SJSA1 (cell line): ENCODE results near the gene KSR2. TPM values are rescaled to one million over a fixed set of nuclear protein-coding genes. Genes with fewer than 3 reads are reported as not detected.

Experiments
- DNase-seq, 2 experiments: peaks; one replicate each; pipeline ENCODE4 v3.0.0-alpha.2; 2015 to 2020; ENCODE audit warnings: low spot score in 2 of 2, low read depth in 1 of 2
- H3K27ac ChIP-seq: fragments of 250-450 bp; sonication (Bioruptor Pico); 2 replicates; pipeline ENCODE4 v1.5.1; 2020; ENCODE audit warnings: mild to moderate bottlenecking, moderate library complexity
- H3K27me3 ChIP-seq: fragments of 250-450 bp; sonication (Bioruptor Pico); replicated peaks from 2 replicates; pipeline ENCODE4 v1.5.1; 2020; ENCODE audit warnings: mild to moderate bottlenecking, moderate library complexity
- H3K36me3 ChIP-seq: fragments of 250-450 bp; sonication (Bioruptor Pico); 2 replicates; pipeline ENCODE4 v1.5.1; 2020; ENCODE audit warnings: mild to moderate bottlenecking
- H3K4me1 ChIP-seq: fragments of 250-450 bp; sonication (Bioruptor Pico); replicated peaks from 2 replicates; pipeline ENCODE4 v1.6.1; 2021; ENCODE audit warnings: mild to moderate bottlenecking
- H3K4me3 ChIP-seq: fragments of 250-450 bp; sonication (Bioruptor Pico); 2 replicates; pipeline ENCODE4 v1.5.1; 2020; ENCODE audit warnings: mild to moderate bottlenecking
- H3K9me3 ChIP-seq: fragments of 250-450 bp; sonication (Bioruptor Pico); replicated peaks from 2 replicates; pipeline ENCODE4 v1.5.1; 2020; ENCODE audit warnings: mild to moderate bottlenecking
- total RNA-seq: library from RNA; depleted of rRNA; stranded (reverse); fragments of >200 nt; shearing (Covaris generic); gene quantifications from 2 replicates; pipeline ENCODE4 v1.2.3, GENCODE V29; 2014

The KSR2 gene
- total RNA-seq, 1 experiment from 2014 or later, result 0.03 TPM

DNA sequence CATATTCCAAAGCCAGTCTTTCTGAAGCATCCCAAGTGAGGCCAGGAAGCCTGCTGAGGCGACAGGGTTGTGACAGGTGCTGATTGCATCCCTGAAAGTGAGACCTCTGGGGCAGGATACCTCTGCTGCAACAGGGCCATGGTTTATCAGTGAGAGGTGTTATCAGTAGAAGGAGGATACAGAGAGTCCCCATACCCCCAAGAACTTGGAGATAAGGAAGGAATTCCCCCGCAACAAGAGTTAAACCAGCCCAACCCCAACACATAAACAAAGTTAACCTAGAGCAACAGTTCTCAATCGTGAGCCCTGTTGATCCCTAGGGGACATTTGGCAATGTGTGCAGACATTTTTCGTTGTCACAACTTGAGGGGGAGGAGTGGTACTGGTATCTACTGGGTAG lies 374.3 kb downstream of the KSR2 start:
- no peak for DNase-seq
- H3K36me3 ChIP-seq, result no peaks in the 10 kb centered on the region
- H3K4me3 ChIP-seq, result no peak overlapping the region
- H3K9me3 ChIP-seq, result no peaks in the 10 kb centered on the region
- H3K4me1 ChIP-seq, result no peaks in the 10 kb centered on the region
- H3K27ac ChIP-seq, result no peak overlapping the region
- no peaks in the 10 kb centered on the region for H3K27me3 ChIP-seq

DNA sequence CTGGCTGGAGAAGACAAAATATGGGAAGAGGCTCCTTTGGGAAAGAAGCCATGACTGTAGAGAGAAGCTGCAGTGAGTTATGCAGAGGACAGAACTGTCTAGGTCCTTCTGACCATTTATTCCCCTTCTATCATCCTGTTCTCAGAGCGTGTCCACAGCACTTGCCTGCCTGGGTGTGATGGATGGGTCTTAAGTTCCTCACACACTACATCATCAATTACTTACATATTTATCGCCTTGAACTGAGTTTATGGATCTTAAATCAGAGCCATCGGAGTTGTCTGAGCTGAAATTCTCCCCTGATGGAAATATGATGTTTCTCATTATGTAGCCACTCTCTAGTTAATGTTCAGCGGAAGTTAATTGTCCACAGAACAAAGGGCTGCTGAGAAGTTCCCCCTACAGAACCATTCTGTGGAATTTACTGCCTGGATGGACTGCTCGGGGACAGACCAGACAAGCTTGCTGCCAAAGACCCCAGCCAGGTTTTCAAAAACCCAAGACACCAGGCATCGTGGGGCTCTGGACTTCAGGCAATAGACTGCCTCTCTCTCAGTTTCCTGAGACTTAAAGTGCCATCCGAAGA lies 374.9 kb downstream of the KSR2 start:
- Histone ChIP-seq H3K9me3 (no peaks in the 10 kb centered on the region), H3K4me3 (no peak overlapping the region), H3K27me3 (no peaks in the 10 kb centered on the region), H3K4me1 (no peaks in the 10 kb centered on the region), H3K36me3 (no peaks in the 10 kb centered on the region), H3K27ac (no peak overlapping the region)
- DNase-seq, result no peak

DNA sequence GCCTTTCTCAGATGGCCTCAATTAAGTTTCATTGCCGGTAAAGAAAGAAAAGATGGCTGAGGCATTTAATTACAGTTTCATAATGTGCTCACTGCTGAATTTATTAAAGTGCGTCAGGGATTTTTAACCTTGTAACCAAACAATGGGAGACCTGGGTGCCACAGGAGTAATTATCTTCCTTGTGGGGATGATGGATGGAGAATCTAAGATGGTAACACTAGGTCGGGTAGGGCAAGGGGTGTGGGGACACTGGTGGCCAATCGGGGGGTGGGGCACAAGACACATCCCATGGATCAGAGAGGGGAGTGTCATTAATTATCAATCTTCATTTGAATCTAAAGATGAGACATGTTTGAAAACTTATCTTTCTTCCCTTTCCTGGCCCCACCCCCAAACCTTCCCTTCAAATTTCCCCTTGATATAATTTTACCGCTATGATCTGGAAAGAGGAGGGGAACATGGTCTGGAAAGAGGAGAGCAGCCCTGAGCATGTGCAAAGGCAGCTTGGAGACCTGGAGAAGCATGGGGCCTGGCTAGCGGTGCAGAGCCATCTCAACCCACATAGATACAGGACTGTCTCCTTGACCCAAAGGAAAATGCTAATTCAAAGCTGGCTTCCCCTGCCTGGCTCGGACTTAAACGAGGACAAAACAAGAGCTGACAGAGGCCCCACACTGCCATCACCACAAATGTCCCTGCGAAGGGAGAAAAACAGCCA lies 376.0 kb downstream of the KSR2 start:
- Histone ChIP-seq H3K4me1 (no peaks in the 10 kb centered on the region), H3K36me3 (no peaks in the 10 kb centered on the region), H3K27ac (no peak overlapping the region), H3K4me3 (no peak overlapping the region), H3K27me3 (no peaks in the 10 kb centered on the region), H3K9me3 (no peaks in the 10 kb centered on the region)
- no peak for DNase-seq

DNA sequence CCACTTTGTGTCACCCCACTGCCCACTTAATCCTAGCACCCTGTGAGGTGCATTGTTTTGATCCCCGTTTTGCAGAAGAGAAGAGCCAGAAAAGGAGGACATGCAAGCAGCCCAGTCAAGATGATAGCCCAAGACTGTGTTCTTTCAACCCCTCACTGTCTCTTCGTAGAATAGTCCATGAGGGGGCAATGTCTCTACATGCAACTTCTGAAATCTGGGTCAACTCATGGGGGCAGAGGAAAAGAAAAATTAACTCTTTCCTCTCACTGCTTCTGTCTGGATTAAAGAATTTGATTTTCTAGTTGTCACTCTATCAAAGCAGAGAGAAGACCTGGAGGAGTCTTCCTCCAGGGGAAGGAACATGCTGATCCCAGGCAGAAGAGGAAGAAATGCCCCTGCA lies 377.8 kb downstream of the KSR2 start:
- Histone ChIP-seq H3K4me1 (no peaks in the 10 kb centered on the region), H3K4me3 (no peak overlapping the region), H3K9me3 (no peaks in the 10 kb centered on the region), H3K27me3 (no peaks in the 10 kb centered on the region), H3K36me3 (no peaks in the 10 kb centered on the region), H3K27ac (no peak overlapping the region)
- no peak for DNase-seq

DNA sequence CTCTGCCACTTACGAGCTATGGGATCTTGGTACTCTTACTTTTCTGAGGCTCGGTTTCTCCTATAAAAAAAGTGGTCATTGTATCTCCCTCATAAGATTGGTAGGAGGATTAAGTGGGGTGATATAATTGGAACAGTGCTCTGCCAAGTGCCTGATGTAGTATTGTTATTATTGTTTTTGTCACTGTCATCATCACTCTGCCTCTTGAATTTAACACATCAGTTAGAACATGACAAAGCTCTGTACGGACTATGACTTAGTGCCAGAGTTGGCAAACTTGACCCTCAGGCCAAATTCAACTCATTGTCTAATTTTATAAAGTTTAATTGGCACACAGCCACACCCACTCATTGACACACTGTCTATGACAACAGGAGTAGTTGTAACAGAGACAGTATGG lies 378.4 kb downstream of the KSR2 start:
- Histone ChIP-seq H3K4me3 (no peak overlapping the region), H3K27ac (no peak overlapping the region), H3K9me3 (no peaks in the 10 kb centered on the region), H3K36me3 (no peaks in the 10 kb centered on the region), H3K4me1 (no peaks in the 10 kb centered on the region), H3K27me3 (no peaks in the 10 kb centered on the region)
- no peak for DNase-seq

DNA sequence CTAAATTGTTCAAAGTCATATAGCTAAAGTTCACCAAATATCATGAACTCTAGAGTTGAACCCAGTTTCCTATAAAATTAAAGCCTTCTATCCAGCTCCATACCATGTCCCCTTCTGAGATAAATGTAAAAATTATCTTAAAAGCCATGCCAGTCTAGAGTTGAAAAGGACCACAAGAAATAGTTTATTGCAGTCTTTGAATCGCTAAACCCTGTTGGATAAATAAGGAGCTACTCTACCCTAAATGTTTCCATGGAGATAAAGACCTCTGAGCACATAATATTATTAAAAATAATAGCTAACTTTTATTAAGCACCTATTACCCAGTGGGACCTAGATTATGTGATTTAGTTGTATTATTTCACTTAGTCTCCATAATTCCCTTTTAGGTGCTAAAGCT lies 379.8 kb downstream of the KSR2 start:
- H3K36me3 ChIP-seq, result no peaks in the 10 kb centered on the region

DNA sequence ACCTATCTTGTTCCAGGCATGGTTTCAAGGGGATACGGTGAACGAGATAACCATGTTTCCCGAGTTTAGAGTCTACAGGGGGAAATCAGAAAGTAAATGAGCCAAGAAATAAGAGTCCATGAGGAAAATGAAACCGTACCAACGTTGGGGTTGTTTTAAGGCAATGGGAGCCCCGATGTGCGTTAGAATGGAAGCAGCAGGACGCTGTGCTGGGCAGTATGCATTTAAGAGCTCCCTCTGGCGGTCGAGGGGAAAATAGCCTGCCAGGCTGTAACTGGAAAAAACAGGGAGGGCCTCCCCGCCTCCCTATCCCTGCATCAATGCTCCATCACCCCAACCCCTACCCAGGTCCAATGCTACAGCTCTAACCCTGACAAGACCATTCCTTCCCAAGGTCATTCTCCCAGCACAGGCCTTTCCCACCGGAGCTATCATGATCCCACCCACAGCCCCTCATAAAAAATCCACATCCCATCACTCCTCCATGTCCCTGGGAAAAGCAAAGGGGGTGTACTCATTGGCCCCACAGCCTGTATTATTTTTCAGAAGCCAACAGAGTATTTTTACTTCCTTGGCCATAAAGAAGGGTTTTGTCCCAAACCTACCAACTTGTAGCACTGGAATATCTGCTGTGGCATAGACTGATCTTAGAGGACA lies 381.0 kb downstream of the KSR2 start:
- no peak overlapping the region for H3K27ac ChIP-seq
- H3K4me1 ChIP-seq, result no peaks in the 10 kb centered on the region
- DNase-seq, result peak; percentile 39 to 51
- H3K36me3 ChIP-seq, result no peaks in the 10 kb centered on the region
- no peak overlapping the region for H3K4me3 ChIP-seq
- no peaks in the 10 kb centered on the region for H3K9me3 ChIP-seq
- no peaks in the 10 kb centered on the region for H3K27me3 ChIP-seq

More for the DNA sequence above, 379.8 kb downstream of the KSR2 start:
- H3K9me3 ChIP-seq, result no peaks in the 10 kb centered on the region
- H3K4me1 ChIP-seq, result no peaks in the 10 kb centered on the region
- no peak overlapping the region for H3K4me3 ChIP-seq
- no peak for DNase-seq
- no peak overlapping the region for H3K27ac ChIP-seq
- H3K27me3 ChIP-seq, result no peaks in the 10 kb centered on the region

DNA sequence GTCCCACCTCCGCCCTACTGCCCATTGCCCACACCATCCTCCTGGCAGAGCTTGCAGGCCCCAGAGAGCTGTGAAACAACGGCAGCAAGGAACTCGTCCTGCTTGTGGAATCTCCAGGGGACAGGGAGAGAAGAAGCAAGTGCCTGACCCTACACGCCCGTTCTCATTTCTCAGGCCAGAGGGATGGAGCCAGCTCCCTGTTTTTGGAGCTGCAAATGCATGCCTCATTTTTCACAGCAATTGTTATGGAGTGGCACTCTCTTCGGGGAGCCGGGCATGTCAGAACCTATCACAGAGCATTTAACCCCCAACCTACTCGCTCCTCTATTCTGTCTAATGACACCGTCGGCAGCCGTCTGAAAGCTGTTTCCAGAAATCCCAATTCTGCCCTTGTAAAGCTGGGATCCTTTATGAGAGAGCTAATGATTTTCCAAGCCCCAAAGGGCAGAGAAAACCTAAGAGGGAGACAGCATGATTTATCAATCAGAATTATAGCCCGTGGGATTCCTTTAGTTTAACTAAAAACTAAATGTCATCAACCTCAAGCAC lies 385.0 kb downstream of the KSR2 start:
- no peak for DNase-seq
- Histone ChIP-seq H3K27ac (no peak overlapping the region), H3K27me3 (no peaks in the 10 kb centered on the region), H3K36me3 (no peaks in the 10 kb centered on the region), H3K4me1 (no peaks in the 10 kb centered on the region), H3K4me3 (no peak overlapping the region), H3K9me3 (no peaks in the 10 kb centered on the region)

DNA sequence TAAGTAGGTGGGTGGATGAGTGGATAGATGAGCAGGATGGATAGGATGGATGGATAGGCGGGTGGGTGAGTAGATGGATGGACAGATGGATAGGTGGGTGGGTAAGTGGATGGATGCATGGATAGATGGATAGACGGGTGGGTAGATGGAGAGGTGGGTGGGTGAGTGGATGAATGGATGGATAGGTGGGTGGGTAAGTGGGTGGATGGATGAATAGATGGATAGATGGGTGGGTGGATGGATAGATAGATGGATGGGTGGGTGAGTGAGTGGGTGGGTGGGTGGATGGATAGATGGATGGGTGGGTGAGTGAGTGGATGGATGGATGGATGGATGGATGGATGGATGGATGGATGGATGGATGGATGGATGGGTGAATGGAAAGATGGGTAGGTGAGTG lies 385.7 kb downstream of the KSR2 start:
- no peak overlapping the region for H3K27ac ChIP-seq
- H3K4me3 ChIP-seq, result no peak overlapping the region
- no peak for DNase-seq
- H3K9me3 ChIP-seq, result no peaks in the 10 kb centered on the region
- H3K36me3 ChIP-seq, result no peaks in the 10 kb centered on the region
- no peaks in the 10 kb centered on the region for H3K27me3 ChIP-seq
- no peaks in the 10 kb centered on the region for H3K4me1 ChIP-seq

DNA sequence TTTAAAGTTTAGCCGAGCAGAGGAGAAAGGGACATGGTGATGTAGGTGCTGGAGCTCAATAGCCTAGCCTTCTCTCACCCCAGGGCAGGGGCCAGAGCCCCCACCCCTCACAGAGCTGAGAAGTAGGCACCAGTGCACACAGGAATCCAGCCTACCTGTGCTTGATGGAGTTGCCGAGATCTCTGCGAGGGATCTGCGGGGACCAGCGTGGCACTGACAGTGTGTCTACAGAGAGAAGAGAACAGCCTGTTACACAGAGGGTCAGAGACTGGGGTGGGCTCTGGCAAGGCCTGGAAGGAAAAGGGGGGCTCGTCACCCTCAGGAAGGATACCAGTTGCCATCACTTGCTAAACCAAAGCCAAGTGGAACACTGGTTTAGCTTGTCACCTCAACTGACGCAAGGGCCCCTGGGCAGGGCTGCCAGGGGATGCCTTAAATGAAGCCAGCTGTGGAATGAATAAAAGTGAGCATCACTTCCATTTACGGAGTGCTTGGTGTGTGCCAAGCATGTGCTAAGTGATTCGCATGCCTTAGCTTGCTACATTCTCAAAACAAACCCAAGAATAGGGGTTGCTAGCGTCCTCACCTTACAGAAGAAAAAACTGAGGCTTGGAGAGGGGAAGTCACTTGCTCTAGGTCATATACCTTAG lies 386.5 kb downstream of the KSR2 start:
- DNase-seq, result no peak
- Histone ChIP-seq H3K36me3 (no peaks in the 10 kb centered on the region), H3K9me3 (no peaks in the 10 kb centered on the region), H3K4me3 (no peak overlapping the region), H3K27me3 (no peaks in the 10 kb centered on the region), H3K27ac (no peak overlapping the region), H3K4me1 (no peaks in the 10 kb centered on the region)

DNA sequence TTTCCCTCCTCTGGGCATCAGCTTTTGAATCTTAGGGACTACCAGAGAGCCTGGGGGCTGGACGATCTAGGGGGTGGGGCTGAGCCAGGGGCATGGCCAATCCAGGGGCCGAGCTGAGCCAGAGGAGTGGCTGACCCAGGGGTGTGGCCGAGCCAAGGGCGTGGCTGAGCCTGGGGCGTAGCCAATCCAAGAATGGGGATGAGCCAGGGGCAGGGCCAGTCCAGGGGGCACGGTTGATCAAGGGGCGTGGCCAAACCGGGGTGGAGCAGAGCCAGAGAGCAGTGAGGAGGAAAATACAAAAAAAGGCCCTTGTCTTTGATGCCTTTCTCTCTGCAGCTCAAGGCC lies 388.1 kb downstream of the KSR2 start:
- no peaks in the 10 kb centered on the region for H3K36me3 ChIP-seq
- peak in 1 of 2 experiments; percentile 48 for DNase-seq
- H3K4me1 ChIP-seq, result no peaks in the 10 kb centered on the region
- no peak overlapping the region for H3K4me3 ChIP-seq
- no peak overlapping the region for H3K27ac ChIP-seq
- no peaks in the 10 kb centered on the region for H3K9me3 ChIP-seq
- H3K27me3 ChIP-seq, result no peaks in the 10 kb centered on the region

DNA sequence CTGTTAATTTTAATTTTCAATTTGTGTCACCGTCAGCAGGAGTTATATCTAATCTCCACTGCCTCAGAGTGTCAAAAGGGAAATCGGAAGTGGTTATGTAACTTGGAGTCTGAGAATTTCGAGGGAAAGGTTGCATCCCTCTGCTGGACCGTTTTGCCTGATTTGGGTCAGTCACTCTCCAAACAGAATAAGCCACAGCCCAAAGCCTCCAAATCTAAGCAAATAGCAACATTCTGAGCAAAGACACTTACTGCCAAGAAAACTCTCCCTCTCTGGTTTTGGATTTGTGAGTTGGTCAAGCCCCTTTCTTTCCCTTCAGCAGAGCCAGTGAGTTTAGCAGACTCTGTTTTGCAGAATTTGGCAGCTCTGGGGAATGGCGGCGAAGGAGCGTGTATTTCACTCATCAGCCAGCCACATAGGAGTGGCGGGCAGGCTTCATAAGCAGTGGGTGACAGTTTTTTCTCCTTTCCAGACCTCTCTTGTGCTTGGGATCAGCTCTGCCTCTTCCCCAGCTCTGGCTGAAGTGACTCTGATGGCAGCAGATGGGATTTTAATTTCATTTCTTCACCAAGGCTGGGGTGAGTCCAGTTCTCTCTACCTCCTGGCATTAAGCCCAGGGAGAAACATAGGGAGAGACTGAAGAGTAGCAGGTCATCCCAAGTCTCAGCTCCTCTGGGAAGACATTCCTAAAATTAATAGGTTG lies 388.6 kb downstream of the KSR2 start:
- no peaks in the 10 kb centered on the region for H3K9me3 ChIP-seq
- no peaks in the 10 kb centered on the region for H3K27me3 ChIP-seq
- DNase-seq, result no peak
- H3K36me3 ChIP-seq, result no peaks in the 10 kb centered on the region
- no peak overlapping the region for H3K4me3 ChIP-seq
- H3K27ac ChIP-seq, result no peak overlapping the region
- H3K4me1 ChIP-seq, result no peaks in the 10 kb centered on the region

DNA sequence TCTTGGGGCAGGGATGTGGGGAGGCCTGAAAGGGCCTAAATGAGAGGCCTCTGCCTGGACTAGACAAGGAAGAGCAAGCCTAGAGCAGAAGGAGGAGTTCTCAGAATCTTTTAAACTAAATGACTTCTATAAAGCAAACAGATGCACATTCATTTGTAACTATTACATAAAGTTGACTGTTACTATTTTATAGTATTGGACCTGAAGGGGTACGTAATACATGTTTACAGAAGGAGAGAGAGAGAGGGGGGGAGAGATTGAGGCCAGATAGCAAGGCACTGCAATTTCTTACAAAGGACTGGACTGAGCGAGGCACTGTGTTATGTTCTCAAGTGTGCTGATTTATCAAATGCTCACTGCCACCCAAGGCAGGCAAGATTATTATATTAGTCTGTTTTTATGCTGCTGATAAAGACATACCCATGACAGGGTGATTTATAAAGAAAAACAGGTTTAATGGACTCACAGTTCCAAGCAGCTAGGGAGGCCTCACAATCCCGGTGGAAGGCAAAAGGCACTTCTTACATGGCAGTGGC lies 391.6 kb downstream of the KSR2 start:
- Histone ChIP-seq H3K36me3 (no peaks in the 10 kb centered on the region), H3K4me1 (no peaks in the 10 kb centered on the region), H3K27me3 (no peaks in the 10 kb centered on the region), H3K4me3 (no peak overlapping the region), H3K9me3 (no peaks in the 10 kb centered on the region), H3K27ac (no peak overlapping the region)
- DNase-seq, result no peak
